Measurements from ENCODE around the gene HS3ST3B1. TPM values are rescaled to one million over a fixed set of nuclear protein-coding genes. Genes with fewer than 3 reads are reported as not detected.

HS3ST3B1 gene
- total RNA-seq, 4 donors from 2014 or later, result 2.5 to 5.5 (median 3.3) TPM

GRCh38 chr17:14346801-14347200 is 45.9 kb downstream of the HS3ST3B1 start:
- Histone ChIP-seq H3K9me3 (no peaks in the 10 kb centered on the region), H3K36me3 (no peaks in the 10 kb centered on the region), H3K4me3 (no peak overlapping the region), H3K27me3 (peaks cover 0 to 8% (median 0%) of the 10 kb centered on the region in 4 donors), H3K4me1 (no peaks in the 10 kb centered on the region), H3K27ac (replicated peaks in 1 of 4) (no peak overlapping the region)
- intact Hi-C loops (cut with DNase I), result no loop called here
- TF ChIP-seq POLR2AphosphoS5 (IDR thresholded peaks at IDR 0.05) (no peak), POLR2A (IDR thresholded peaks at IDR 0.05; ENCODE audit: low read depth) (no peak), CTCF (IDR thresholded peaks at IDR 0.05) (no peak), EP300 (IDR thresholded peaks at IDR 0.05) (no peak)
- 77% methylated on average over 6 of the region's 6 CpGs for WGBS
- no peak for DNase-seq (ENCODE audit: extremely low spot score)

DNA sequence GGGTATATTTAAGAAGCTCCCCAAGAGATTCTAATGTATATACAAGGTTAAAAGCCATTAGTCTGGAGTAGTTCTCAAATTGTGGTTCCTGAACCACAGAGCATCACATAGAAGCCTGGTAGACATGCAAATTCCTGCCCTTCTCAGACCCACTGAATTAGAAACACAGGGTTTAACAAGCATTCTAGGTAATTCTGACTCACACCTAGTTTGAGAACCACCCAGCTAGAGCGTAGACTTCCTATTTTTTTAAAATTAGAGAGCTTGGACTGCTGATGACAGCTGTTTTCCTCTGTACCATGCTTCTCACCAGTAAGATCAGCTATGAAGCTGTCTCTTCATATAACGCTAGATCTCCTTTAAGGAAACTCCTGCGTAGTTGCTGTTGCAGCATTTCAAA is 50.6 kb downstream of the HS3ST3B1 start:
- intact Hi-C loops (cut with DNase I), result no loop called here
- Histone ChIP-seq H3K4me1 (peaks cover 0 to 9% (median 0%) of the 10 kb centered on the region in 4 donors), H3K27me3 (peaks cover 0 to 22% (median 0%) of the 10 kb centered on the region in 4 donors), H3K4me3 (no peak overlapping the region), H3K27ac (replicated peaks in 1 of 4) (no peak overlapping the region), H3K9me3 (peaks cover 0 to 3% (median 0%) of the 10 kb centered on the region in 4 donors), H3K36me3 (no peaks in the 10 kb centered on the region)
- DNase-seq (ENCODE audit: extremely low spot score), result no peak
- TF ChIP-seq POLR2A (IDR thresholded peaks at IDR 0.05; ENCODE audit: low read depth) (no peak), EP300 (IDR thresholded peaks at IDR 0.05) (no peak), CTCF (IDR thresholded peaks at IDR 0.05) (no peak), POLR2AphosphoS5 (IDR thresholded peaks at IDR 0.05) (no peak)
- WGBS, result 72% methylated on average over 3 of the region's 3 CpGs

GRCh38 chr17:14352136-14352535 is 51.3 kb downstream of the HS3ST3B1 start:
- intact Hi-C loops (cut with DNase I), result no loop called here
- TF ChIP-seq POLR2A (IDR thresholded peaks at IDR 0.05; ENCODE audit: low read depth) (no peak), CTCF (IDR thresholded peaks at IDR 0.05) (no peak), POLR2AphosphoS5 (IDR thresholded peaks at IDR 0.05) (no peak), EP300 (IDR thresholded peaks at IDR 0.05) (no peak)
- H3K27ac ChIP-seq (replicated peaks in 1 of 4), result no peak overlapping the region
- H3K27me3 ChIP-seq, result peaks cover 0 to 22% (median 0%) of the 10 kb centered on the region in 4 donors
- DNase-seq (ENCODE audit: extremely low spot score), result no peak
- no peaks in the 10 kb centered on the region for H3K36me3 ChIP-seq
- H3K9me3 ChIP-seq, result peaks cover 0 to 3% (median 0%) of the 10 kb centered on the region in 4 donors
- 85% methylated on average over 2 of the region's 2 CpGs for WGBS
- H3K4me3 ChIP-seq, result no peak overlapping the region
- peaks cover 0 to 9% (median 0%) of the 10 kb centered on the region in 4 donors for H3K4me1 ChIP-seq

DNA sequence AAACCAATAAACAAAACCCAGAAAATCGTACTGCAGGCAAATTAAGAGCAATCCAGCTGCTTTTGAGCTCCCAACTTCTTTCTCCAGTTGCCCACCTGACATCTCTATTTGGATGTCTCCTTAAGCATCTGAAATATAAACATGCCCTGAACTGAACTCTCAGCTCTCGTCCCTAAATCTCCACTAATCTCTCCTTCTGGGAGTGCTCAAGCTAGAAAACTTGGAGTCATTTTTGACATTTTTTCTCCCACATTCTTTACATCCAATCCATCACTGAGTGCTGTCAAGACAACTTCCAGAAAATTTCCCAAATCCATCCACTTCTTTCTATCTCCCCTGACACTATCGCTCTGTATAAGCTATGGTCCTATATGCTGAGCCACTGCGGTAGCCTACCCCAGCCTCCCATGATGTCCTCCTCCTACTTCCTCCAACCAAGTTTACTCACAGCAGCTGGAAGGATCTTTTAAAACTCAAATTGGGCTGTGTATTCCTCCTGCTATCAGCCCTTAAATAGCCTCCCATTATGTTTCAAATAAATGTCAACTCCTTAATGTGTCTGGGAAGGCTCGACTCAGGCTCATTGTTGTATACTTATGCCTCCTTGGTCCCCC is 53.1 kb downstream of the HS3ST3B1 start:
- H3K9me3 ChIP-seq, result peaks cover 0 to 3% (median 0%) of the 10 kb centered on the region in 4 donors
- H3K4me1 ChIP-seq, result peaks cover 0 to 9% (median 0%) of the 10 kb centered on the region in 4 donors
- no peak overlapping the region for H3K4me3 ChIP-seq
- H3K27me3 ChIP-seq, result peaks cover 0 to 22% (median 0%) of the 10 kb centered on the region in 4 donors
- DNase-seq (ENCODE audit: extremely low spot score), result no peak
- no peak overlapping the region for H3K27ac ChIP-seq (replicated peaks in 1 of 4)
- WGBS, result 30% methylated on average over 5 of the region's 5 CpGs
- no peaks in the 10 kb centered on the region for H3K36me3 ChIP-seq
- TF ChIP-seq CTCF (IDR thresholded peaks at IDR 0.05) (no peak), POLR2AphosphoS5 (IDR thresholded peaks at IDR 0.05) (no peak), POLR2A (IDR thresholded peaks at IDR 0.05; ENCODE audit: low read depth) (no peak), EP300 (IDR thresholded peaks at IDR 0.05) (no peak)
- intact Hi-C loops (cut with DNase I), result no loop called here

Data from esophagus muscularis mucosa (tissue), 4 donors.